AG08395 (cell line): ENCODE measurements around the gene AMBN.

Source experiments
- DNase-seq: peaks from one replicate; pipeline ENCODE4 v3.0.0; 2012; ENCODE audit warnings: mixed read lengths, low spot score

The AMBN gene, protein sequence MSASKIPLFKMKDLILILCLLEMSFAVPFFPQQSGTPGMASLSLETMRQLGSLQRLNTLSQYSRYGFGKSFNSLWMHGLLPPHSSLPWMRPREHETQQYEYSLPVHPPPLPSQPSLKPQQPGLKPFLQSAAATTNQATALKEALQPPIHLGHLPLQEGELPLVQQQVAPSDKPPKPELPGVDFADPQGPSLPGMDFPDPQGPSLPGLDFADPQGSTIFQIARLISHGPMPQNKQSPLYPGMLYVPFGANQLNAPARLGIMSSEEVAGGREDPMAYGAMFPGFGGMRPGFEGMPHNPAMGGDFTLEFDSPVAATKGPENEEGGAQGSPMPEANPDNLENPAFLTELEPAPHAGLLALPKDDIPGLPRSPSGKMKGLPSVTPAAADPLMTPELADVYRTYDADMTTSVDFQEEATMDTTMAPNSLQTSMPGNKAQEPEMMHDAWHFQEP

DNA sequence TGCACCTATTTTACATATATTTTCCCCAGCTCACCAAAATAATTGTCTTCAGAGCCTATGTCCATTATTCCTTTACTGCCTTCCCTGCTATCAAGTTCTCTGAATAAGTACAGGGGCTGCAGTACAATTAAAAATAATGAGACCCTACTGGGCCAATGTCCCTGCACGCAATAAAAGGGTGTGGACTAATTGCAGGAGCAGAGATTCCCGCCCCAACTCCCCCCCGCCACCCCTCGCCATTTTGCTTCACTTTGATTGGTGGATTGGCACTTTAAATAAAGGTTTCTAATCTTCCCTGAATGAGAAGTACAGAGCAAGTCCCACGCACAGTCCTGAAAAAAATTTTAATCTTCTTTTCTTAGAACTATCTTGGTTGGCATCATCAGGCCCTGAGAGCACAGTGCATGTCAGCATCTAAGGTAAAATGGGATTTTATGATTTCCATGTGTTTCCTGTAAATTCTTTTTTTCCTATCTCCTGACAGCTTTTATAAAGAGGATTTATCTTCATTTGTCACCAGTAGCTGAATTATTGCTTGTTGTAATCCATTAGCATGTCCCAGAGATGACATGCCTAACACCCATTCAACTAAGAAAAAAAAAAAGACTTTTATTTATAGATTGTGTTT, at the start of gene AMBN:
Gene AMBN (plus strand): TSS at position 302 of the 628 bp plus-strand sequence. CDS start 103 bp downstream, at position 405.
- DNase-seq, result no peak

DNA sequence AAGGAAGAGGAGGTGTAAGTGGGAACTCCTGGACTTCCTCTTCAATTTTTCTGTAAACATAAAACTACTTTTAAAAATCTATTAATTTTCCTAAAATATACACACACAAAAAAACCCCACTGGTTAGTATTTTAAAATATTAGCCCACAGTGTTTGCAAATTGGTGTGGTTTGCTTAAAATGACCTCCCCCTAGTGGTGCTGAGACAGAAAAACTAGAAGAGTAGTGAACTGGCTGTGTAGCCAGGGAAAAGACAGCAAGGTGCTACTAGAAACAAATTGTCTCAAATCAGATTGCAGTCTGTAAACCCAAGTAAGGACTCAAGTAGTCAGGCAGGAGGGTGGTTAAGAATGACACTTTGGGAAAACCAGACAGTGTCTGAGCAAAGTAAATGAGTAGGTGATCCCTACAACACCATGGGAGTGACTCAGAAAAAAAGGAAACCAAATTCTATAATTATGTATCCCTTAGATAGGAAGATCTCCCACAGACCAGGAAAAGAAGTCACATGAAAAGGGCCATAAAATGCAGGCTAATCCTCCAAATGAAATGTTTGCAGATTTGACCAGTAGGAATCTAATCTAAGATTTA, 47.7 kb upstream of the AMBN start:
- peak; percentile 2 for DNase-seq

DNA sequence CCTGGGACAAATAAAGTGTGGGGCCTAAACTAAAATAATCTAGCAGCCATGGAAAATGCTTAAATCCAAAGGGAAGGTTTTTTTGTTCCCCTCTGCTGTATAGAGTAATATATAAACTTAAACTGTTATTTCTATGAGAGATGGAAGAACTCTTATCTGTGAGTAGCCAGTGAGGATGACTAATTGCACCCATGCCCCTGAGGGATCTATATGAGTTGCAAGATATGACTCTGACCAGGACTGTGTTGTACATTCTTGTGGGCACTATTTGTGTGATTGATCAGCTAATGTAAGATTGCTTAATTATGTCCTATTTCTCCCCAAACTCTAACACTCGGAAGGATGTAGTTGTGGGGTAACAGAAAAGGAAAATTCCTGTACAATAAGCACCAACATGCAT, 35.2 kb upstream of the AMBN start:
- DNase-seq, result no peak

DNA sequence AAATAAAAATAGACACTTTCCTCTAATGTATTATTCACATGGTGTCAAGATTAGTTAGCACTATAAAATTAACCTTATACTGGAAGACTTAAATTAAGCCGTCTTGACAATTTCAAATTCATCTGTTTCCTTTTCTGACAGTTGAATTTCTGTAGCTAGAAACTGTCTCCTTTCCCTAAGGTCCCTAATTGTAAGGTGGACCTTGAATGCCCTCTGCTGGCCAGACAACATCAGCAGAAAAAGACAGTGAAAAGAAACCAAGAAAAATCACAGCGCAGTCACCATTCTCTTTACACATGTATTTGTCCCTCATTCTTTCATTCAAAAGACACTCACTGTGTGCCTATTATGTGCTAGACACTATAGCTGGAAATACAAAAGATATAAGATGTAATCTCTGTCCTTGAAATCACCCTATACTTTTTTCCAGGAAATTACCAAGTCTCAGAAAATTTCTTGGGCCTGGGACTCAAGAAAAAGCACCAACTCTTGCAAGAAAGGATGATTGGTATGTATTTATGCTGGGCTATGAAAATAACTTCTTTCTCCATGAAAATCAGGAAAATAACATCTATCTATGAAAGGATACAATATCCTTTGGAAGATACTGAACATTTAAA, 32.7 kb upstream of the AMBN start:
- DNase-seq, result peak; percentile 55

DNA sequence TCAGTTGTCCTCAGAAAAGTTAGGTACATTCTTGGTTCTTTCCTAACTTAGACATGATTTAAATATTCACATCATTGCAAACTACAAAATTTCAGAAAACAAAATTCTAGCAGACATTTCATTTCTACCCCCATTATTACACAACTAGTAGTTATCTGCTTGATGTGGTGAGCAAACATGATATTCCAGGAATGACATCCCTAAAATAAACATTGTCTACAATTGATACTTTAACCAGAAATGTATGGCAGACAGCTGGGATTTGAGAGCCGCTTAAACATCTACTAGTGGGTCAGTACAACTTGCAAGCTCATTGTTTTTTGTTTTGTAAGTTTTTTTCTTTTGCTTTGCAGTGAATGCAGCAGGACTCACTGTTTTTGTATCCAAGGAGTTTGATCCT, 32.1 kb upstream of the AMBN start:
- DNase-seq, result no peak

DNA sequence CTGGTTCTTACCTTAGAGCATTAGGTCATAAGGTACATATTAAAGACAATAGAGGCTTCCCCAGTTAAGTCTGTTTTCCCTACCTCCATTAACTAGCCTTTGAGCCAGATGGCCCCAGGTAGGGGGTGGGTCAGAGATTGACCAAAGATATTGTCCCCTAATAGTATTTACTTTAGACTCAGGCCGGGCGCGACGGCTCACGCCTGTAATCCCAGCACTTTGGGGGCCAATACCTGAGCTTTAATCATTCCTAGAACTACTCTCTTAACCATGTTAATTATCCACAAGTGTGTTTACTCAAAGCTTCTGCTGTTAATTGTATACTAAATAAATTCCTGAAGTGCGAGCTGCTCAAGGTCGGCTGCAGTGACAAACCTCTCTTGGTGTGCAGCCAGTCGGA, 28.0 kb upstream of the AMBN start:
- DNase-seq, result no peak

DNA sequence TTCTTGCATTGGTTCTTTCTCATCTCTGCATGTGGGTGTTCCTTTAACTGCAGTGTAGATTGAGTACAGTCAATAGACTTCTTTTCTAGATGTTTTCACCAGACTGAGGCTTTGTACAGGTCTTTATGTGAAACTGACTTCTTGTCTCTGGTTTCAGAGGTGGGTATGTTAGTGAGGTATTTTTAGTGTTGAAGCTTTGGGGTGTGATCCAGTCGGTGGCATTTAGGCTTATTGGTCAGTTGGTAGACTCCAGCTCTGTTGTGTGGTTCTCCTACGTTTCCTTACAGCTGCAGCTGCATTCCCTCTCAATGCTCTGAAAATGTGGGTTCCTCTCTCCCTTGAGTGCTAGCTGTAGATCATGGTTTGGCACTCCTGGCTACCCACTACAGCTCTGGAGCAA, 21.3 kb upstream of the AMBN start:
- DNase-seq, result no peak

DNA sequence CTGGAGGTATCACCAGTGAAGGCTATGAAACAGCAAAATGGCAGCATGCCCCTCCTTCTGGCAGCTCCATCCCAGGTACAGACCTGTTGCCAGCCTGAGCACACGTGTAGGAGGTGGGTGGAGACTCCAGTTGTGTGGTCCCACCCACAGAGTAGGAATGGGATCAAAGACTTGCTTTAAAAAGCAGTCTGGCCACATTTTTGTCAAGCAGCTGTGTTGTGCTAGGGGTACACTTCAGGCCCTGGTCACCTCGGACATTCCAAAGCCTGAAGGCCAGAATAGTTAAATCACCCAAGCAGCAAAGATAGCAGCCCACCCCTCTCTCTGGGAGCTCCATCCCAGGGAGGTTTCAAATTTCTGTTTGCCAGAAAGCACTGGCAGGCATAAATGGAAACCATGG, 20.3 kb upstream of the AMBN start:
- DNase-seq, result no peak

DNA sequence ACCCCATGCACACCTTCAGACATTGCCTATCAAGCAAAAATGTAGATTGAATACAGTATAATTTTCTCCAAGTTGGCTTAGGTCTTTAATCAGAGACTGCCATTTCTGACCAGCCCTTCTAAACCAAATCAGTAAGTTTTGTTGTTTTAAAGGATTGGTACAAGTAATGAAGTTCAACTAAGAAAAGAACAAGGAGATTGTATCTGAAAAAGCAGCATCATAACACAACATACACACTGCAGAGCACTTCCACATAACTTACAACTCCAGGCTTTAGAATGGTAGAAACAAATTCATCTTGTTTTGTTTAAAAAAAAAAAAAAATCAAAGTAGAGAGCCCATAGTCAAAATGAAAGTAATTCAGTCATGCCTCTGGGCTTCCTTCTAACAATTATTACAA, 16.1 kb upstream of the AMBN start:
- no peak for DNase-seq

DNA sequence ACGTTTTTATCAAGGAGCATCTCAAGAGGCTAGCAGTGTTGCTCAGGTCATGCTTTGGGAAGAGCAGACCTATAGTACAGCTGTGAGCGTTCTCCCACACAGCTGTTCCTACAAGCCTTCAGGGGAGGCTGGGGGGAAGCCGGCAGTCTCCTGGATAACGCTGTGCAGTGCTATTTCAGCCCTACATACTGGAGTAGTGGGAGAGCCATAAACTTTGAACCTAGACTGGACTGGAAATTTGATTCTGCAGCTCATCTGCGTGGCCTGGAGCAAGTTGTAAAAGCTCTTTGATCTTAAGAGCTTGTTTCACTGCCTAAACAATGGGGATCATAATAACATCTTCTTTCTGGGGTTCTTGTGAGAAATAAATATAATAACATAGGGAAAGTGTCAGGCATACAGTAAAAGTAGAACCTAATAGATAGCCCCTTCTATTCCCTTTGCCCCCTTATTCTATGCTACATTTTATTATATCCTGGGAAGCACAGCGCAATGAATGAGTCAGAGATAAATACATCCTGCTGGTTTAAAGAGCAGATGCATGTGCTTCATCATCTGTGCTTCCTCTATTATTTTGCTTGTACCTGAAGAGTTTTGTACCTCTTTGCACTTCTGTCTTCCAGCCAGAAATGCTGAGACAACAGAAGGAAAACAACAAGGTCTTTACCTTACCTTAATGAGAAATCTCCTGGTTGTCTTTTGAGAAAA, 14.7 kb upstream of the AMBN start:
- DNase-seq, result no peak

DNA sequence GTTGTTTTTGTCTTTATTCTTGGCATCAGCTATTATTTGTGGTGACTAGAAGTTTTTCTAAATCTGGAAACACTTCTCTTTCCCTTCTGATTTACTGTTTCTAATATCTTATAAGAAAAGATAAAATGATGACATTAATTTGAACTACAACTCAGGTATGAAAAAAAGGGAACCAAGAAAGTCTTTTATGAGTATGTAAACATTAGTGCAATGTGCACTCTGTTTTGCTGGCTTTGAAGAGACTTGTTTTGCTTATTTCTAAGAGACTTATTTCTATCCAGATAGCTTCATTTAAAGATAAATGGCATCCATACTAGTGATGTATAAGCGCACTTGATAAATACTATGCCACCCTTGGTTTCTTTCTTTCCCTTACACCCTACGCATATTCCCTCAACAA, 10.1 kb upstream of the AMBN start:
- DNase-seq, result no peak

DNA sequence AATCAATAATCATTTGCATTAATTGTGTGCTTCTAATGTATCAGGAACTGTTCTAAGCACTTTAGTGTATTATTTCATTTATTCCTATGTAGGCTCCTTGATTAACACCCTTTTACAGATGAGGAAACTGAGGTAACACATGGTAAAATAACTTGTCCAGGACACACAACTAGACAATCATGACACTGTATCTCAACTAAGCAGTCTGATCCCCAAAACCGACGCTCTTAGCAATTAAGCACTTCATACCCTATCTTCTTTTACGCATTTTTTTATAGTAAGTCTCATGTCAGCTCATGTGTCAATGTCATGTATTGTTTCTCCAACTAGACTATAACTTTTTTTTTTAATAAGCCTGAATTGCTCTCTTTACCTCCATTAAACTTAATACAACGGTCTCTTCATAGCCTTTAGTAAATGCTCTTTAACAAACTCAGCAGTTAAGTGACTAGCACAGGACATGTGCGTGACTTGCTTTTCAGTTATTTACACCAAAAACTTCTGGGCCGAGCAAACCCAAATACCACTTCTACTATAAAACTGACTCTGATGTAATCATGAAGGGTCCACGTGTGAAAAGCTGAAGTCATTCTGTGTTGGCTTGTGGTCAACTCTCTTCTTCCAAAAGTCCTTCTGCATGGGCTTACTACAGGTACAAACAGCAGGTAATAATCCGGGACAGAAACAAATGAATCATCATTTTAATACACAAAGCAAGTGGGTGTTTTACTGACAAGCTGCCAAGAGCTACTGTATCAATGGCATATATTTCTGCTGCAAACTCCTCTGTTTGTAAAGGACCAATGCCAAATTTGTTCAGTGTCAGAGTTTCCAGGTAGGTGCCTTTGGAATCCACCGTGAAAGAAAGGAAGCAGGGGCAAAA, 7.9 kb upstream of the AMBN start:
- no peak for DNase-seq

DNA sequence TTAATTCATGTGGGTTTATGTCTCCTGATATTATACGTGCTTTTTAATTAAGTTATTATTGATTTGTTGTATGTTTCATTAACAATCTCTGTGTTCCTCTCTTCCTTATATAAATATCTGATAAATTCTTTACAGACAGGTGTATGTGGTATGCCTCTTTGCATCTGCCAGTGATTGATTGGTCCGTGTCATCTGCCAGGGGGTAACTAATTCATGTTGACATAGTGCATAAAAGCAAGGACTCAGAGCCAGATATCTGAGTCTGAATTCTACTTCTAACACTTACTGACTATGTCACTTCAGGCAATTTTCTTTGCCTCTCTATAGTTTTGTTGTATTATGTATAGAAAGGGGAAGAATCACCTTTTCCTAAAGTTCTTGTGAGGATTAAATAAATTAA, 5.2 kb upstream of the AMBN start:
- no peak for DNase-seq

DNA sequence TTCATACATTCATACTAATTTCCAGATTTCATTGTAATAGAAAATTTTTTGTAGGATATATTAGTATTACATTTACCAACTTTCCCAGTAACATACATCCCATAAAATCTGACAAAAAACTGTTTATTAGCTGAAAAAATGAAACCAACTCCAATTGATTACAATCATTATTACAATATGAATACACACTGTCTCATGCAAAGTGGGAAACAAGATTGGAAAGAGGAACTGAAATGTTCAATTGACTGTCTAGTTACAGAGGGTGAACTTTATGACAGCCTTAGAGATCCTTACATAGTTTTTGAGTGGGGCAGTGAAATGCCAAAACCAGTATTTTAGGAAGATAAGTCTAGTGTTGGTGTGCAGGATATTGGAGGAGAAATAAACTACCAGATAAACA, 2.3 kb upstream of the AMBN start:
- DNase-seq, result no peak

DNA sequence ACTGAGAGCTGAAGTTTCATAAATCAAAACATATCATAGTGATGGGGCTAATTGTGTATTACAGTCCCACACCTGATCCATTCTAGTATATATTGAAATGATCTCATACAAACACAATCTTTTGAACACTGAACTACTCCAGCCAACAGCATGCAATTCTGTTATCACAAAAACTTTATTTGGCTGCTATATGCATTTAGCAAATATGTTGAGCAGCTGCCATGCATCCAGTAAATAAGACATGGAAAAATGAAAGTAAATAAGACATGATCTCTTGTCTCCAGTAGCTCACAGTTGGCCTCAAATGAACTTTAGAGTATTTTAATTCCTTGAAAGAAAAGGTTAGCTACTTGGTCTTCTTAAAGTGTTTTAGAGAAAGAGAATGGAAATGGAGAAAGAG, 2.1 kb downstream of the AMBN start:
- DNase-seq, result no peak

DNA sequence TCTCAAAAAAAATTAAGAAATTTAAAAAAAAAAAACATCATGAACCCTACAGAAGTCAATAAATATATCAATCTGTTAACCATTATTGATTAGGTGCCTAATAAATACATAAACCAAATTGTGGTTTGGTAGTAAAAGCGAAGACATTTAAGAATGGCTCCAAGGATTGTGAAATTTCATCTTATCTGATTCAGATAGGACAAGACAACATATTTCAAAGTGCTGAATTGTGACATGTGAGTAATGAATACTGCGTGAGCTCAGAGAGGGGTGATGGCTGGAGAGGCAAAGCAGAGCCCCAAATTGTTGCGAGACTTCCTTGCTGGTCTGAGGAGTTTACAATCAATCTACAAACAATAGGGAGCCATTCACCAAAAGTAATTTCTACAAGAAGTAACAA, 8.2 kb downstream of the AMBN start:
- no peak for DNase-seq

DNA sequence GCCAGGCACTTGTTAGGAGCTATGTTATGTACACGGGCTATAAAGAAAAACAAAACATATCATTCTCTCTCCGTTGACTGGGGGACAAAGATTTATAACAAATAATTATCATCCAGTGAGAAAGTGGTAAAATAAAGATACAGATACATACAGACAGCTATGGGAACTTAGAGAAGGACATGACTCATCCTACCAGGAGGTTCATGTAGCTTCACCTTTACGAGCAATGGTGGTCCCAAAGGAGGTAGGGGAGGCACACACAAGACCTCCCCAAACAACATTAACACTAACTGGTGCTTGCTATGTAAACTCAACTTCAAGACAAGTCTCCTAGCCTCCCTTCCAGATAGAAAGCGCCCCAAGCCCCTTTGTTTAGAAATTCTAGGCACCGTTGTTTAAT, 8.9 kb downstream of the AMBN start:
- no peak for DNase-seq

DNA sequence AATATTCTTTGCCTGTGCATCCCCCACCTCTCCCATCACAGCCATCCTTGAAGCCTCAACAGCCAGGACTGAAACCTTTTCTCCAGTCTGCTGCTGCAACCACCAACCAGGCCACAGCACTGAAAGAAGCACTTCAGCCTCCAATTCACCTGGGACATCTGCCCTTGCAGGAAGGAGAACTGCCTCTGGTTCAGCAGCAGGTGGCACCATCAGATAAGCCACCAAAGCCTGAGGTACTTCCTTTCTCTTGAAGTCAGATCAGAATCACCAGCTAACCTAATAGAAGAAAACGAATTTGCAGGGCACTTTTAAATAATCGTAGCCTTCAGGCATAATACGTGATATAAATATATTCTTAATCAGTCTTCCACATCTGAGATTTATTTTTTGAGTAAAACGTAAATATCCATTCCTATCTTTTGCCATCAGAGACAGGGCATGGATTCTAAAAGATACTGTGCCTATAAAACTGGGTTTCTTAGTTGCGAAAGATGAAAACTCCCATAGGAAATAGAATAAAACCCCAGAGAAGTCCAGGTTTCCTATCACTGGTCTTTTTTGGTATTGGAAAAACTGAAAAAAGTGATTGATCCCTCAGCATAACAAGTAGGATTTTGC, 9.5 kb downstream of the AMBN start:
- peak; percentile 38 for DNase-seq

DNA sequence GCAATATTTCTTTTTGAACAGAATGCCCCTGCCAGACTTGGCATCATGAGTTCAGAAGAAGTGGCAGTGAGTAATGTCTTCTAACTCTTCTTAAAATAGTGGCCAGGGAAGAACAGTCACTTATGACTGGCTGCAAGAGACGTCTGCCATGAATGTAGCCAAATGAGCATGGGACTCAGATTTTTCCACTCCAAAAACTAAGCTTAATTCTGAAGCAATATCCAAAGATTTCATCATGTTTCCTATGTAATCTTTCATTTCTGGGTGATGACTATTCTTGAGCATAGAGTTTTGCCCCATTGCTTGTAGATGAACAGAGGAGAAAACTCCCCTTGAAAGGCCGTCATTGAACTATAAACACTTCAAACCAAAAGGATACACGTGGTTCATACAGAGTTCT, 11.8 kb downstream of the AMBN start:
- DNase-seq, result no peak

DNA sequence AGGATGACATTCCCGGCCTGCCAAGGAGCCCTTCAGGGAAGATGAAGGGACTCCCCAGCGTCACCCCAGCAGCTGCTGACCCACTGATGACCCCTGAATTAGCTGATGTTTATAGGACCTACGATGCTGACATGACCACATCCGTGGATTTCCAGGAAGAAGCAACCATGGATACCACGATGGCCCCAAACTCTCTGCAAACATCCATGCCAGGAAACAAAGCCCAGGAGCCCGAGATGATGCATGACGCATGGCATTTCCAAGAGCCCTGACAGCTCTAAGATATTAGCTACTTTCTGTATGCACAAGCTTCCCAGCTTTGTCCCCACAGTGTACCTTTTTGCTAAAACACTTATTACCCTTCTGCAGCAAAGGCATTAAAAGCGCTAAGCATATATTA, 14.4 kb downstream of the AMBN start:
- no peak for DNase-seq

DNA sequence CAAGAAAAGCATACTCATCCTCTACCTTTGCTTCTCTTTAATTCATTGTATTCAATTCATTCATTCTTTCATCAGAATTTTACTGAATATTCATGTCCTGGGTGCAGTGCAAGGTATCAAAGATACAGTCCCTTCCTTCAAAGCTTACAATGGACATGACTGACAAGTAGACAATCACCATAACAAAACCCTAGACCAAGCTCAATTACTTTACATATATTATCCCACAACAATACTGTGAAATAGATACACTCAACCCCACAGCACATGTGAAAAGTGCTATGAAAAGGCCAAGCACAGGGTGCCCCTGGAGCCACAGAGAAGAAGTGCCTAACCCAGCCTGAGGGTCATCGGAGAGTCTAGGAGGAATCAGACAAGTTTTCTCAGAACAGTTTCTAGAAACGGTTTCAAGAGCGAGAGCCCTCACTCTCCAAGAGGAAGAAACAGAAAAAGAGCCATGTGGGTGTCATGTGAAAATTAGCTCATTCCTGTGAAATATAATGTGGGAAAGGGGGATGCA, 15.3 kb downstream of the AMBN start:
- DNase-seq, result no peak
